Measurements from ENCODE around the gene ESD.
"Not testable (repeated sequence)": the region's sequence is repeated elsewhere in the genome, so short reads cannot be mapped to it uniquely, and the experiment has no call there.

The ESD gene

DNA sequence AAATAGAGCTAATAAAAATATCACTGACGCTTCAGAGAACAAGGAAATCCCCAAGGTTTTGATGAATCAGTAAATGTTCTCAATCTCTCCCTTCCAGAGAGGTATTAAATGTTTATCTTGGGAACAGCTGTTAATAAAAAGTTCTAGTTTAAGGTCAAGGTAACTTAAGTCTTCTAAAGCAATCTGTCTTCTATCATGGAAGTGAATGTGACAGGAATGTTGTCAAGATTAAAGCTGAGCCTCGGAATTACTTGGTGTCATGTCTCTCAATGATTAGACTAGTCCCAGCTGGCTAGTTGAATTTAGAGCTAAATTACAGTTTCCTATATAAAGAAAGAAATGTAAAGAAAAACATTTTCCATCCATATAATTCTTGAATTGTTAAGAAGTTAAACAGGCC lies 23.4 kb downstream of the ESD start:
- H3K36me3 ChIP-seq: peaks cover 5% of the 10 kb centered on the region; the same call in 1 of the 2 replicates
- TF ChIP-seq, protein P1, sequence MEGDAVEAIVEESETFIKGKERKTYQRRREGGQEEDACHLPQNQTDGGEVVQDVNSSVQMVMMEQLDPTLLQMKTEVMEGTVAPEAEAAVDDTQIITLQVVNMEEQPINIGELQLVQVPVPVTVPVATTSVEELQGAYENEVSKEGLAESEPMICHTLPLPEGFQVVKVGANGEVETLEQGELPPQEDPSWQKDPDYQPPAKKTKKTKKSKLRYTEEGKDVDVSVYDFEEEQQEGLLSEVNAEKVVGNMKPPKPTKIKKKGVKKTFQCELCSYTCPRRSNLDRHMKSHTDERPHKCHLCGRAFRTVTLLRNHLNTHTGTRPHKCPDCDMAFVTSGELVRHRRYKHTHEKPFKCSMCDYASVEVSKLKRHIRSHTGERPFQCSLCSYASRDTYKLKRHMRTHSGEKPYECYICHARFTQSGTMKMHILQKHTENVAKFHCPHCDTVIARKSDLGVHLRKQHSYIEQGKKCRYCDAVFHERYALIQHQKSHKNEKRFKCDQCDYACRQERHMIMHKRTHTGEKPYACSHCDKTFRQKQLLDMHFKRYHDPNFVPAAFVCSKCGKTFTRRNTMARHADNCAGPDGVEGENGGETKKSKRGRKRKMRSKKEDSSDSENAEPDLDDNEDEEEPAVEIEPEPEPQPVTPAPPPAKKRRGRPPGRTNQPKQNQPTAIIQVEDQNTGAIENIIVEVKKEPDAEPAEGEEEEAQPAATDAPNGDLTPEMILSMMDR (IDR thresholded peaks at IDR 0.05; ENCODE audit: low read depth, low read length): no peak
- H3K27ac ChIP-seq: peak overlapping the region; percentile 42
- DNase-seq: no peak
- no peaks in the 10 kb centered on the region for H3K27me3 ChIP-seq (ENCODE audit: insufficient read depth, low read depth, severe bottlenecking)
- no peaks in the 10 kb centered on the region for H3K9me3 ChIP-seq (ENCODE audit: severe bottlenecking)
- H3K4me3 ChIP-seq (ENCODE audit: low read depth, low read length): no peak overlapping the region

DNA sequence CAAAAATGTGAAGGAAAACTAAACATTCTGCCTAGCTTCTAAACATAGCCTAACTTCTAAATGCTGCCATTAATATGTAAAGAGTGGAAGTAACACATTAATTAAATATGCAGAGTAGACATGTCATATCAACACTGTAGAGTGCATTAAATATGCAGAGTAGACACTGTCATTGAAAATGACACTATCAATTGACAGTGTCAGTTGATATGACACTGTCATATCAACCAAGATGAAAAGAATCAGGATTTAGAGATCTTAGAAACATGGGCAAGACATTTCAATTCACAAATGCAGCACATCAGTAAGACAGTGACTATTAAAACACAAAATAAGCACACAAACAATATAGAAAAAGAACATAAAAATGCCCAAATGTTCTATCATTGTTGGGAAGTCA lies 25.3 kb downstream of the ESD start:
- Histone ChIP-seq H3K27me3 (ENCODE audit: insufficient read depth, low read depth, severe bottlenecking) (no peaks in the 10 kb centered on the region), H3K4me3 (ENCODE audit: low read depth, low read length) (no peak overlapping the region), H3K9me3 (ENCODE audit: severe bottlenecking) (no peaks in the 10 kb centered on the region), H3K27ac (no peak overlapping the region), H3K36me3 (peaks cover 5% of the 10 kb centered on the region; the same call in 1 of the 2 replicates)
- TF ChIP-seq, protein P1 (IDR thresholded peaks at IDR 0.05; ENCODE audit: low read depth, low read length): no peak
- DNase-seq: no peak

DNA sequence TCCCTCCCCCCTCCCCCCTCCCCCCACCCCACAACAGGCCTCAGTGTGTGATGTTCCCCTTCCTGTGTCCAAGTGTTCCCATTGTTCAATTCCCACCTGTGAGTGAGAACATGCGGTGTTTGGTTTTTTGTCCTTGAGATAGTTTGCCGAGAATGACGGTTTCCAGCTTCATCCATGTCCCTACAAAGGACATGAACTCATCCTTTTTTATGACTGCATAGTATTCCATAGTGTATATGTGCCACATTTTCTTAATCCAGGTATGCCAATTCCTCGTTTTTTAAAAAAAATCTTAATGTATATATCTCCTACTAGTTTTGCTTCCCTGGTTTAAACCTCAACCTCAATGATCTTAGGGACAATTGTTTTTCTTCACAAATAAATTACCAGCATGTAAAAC lies 27.0 kb downstream of the ESD start:
- not testable (repeated sequence) for H3K36me3 ChIP-seq; H3K9me3 ChIP-seq (ENCODE audit: severe bottlenecking); H3K27me3 ChIP-seq (ENCODE audit: insufficient read depth, low read depth, severe bottlenecking); DNase-seq; H3K27ac ChIP-seq; H3K4me3 ChIP-seq (ENCODE audit: low read depth, low read length)

DNA sequence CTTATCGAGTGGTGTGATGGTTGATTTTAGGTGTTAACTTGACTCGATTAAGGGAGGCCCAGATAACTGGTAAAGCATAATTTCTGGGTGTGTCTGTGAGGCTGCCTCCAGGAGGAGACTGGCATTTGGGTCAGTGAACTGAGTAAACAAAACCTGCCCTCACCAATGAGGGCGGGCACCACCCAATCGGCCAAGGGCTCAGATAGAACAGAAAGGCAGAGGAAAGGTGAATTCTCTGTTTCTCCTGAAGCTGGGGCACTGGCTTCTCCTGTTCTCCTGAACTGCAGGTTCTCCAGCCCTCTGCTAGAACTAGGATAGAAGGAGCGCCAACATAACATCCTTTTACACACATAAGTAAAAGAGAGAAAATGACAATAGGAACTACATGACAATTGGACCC lies 35.1 kb downstream of the ESD start:
- Histone ChIP-seq H3K4me3 (ENCODE audit: low read depth, low read length) (no peak overlapping the region), H3K27ac (no peak overlapping the region), H3K36me3 (no peaks in the 10 kb centered on the region), H3K9me3 (ENCODE audit: severe bottlenecking) (no peaks in the 10 kb centered on the region), H3K27me3 (ENCODE audit: insufficient read depth, low read depth, severe bottlenecking) (no peaks in the 10 kb centered on the region)
- no peak for DNase-seq
- TF ChIP-seq, protein P1 (IDR thresholded peaks at IDR 0.05; ENCODE audit: low read depth, low read length): no peak

DNA sequence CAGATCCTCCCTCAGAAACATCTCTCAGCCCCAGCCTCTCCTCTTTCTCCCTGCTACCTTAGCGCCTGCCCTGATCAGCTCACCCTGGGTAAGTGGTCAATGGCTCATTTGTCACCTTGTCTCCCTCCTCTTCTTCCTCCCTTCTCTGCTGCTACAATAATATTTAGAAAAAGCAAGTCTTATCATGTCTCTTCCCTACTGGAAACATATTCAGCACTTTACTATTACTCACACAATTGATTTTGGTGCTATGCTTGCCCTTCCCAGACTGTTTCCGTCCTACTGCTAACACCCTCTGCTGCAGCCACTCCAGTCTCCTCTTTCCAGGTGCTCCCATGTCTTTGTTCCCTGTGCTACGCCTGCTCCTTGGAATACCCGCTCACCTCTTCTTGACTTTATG lies 35.8 kb downstream of the ESD start:
- H3K27ac ChIP-seq: no peak overlapping the region
- no peak for DNase-seq
- H3K27me3 ChIP-seq (ENCODE audit: insufficient read depth, low read depth, severe bottlenecking): no peaks in the 10 kb centered on the region
- H3K4me3 ChIP-seq (ENCODE audit: low read depth, low read length): no peak overlapping the region
- TF ChIP-seq, protein P1 (IDR thresholded peaks at IDR 0.05; ENCODE audit: low read depth, low read length): no peak
- H3K36me3 ChIP-seq: no peaks in the 10 kb centered on the region
- no peaks in the 10 kb centered on the region for H3K9me3 ChIP-seq (ENCODE audit: severe bottlenecking)

DNA sequence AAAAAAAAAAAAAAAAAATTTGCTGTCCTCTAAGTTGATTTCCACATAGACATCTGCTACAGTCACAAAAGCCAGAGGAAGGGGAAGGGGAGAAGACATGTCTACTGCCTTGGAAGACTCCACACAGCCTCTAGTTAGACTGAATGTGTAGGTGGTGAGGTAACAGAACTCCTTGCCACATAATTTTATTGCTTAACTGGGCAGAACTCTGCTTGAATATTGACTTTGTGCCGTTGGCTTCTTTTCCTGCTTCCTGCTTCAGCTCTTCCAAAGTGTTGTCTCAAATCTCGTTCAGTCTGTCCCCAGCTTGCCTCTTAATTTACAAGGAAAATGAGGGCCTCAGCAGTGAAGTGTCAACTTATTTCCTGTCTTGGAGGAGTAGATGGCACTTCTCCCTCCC lies 37.1 kb downstream of the ESD start:
- H3K27ac ChIP-seq: no peak overlapping the region
- no peaks in the 10 kb centered on the region for H3K9me3 ChIP-seq (ENCODE audit: severe bottlenecking)
- no peak overlapping the region for H3K4me3 ChIP-seq (ENCODE audit: low read depth, low read length)
- TF ChIP-seq, protein P1 (IDR thresholded peaks at IDR 0.05; ENCODE audit: low read depth, low read length): no peak
- H3K36me3 ChIP-seq: no peaks in the 10 kb centered on the region
- H3K27me3 ChIP-seq (ENCODE audit: insufficient read depth, low read depth, severe bottlenecking): no peaks in the 10 kb centered on the region
- no peak for DNase-seq
